Measurements from ENCODE around the gene HDGFL1. TPM values are rescaled to one million over a fixed set of nuclear protein-coding genes. Genes with fewer than 3 reads are reported as not detected.

Gene HDGFL1
- not detected in 2 replicates for total RNA-seq

GRCh38 chr6:22569281-22570184 is at the start of gene HDGFL1:
TSS of gene HDGFL1 (plus strand) at chr6:22569566. CDS start at chr6:22569576, 10 bp downstream.

